Esophagus muscularis mucosa (tissue), 4 donors: Measurements from ENCODE around the gene RPL13. TPM values are rescaled to one million over a fixed set of nuclear protein-coding genes. Genes with fewer than 3 reads are reported as not detected.

ENCODE experiments used
- DNase-seq: peaks from one replicate; pipeline ENCODE4 v3.0.0-alpha.2; 2017; ENCODE audit errors: extremely low spot score
- H3K27ac ChIP-seq, 4 donors: fragments of 200-600 bp; sonication (generic); replicated peaks in 1 of 4; 1 replicate in 3 of 4; 2 replicates in 1 of 4; pipeline ENCODE4 v1.5.1; 2016 to 2019; ENCODE audit warnings: mild to moderate bottlenecking in 1 of 4
- H3K27me3 ChIP-seq, 4 donors: fragments of 200-600 bp; sonication (generic); one replicate each; pipeline versions ENCODE4 v1.5.1 to v1.6.0; 2016 to 2019
- H3K36me3 ChIP-seq, 4 donors: fragments of 200-600 bp; sonication (generic); one replicate each; pipeline ENCODE4 v1.5.1; 2016 to 2019
- H3K4me1 ChIP-seq, 4 donors: fragments of 200-600 bp; sonication (generic); one replicate each; pipeline ENCODE4 v1.5.1; 2016 to 2019
- H3K4me3 ChIP-seq, 4 donors: fragments of 200-600 bp; sonication (generic); 1 replicate in 2 of 4; 2 replicates in 2 of 4; pipeline ENCODE4 v1.5.1; 2016 to 2019; ENCODE audit warnings: mild to moderate bottlenecking in 4 of 4, moderate library complexity in 1 of 4
- H3K9me3 ChIP-seq, 4 donors: fragments of 200-600 bp; sonication (generic); 1 replicate in 3 of 4; 2 replicates in 1 of 4; pipeline ENCODE4 v1.5.1; 2016 to 2019
- EP300 ChIP-seq: sonication (generic); formaldehyde crosslinking; IDR thresholded peaks from one replicate; pipeline ENCODE4 v1.6.1; 2017; ENCODE audit warnings: antibody characterized with exemption
- POLR2A ChIP-seq: fragments of 450-650 bp; IDR thresholded peaks from one replicate; pipeline ENCODE4 v1.6.1; 2017; ENCODE audit warnings: antibody characterized with exemption, moderate library complexity, mild to moderate bottlenecking, low read depth
- POLR2AphosphoS5 ChIP-seq, 2 donors: sonication (generic); formaldehyde crosslinking; IDR thresholded peaks; one replicate each; pipeline ENCODE4 v1.6.1; 2017; ENCODE audit warnings: antibody characterized with exemption in 2 of 2
- WGBS: methylation state at CpG from one replicate; pipeline ENCODE4 v1.1.5; 2018; 5-methylcytosine and 5-hydroxymethylcytosine counted together
- intact Hi-C: fragments of 100-400 bp; cut with DNase I; formaldehyde crosslinking; loops from one replicate; pipeline ENCODE4 v1.15.1; 2023
- total RNA-seq, 4 donors: library from RNA; depleted of rRNA; stranded (reverse); fragments of >200 nt; gene quantifications; one replicate each; pipeline versions ENCODE4 v1.1.0 to v1.2.1, GENCODE V29; 2016
- TF ChIP-seq, protein P1 (sequence below), 3 experiments: fragments of 200-600 bp in 2 of 3; fragments of 450-650 bp in 1 of 3; sonication (generic) in 2 of 3; IDR thresholded peaks; one replicate each; pipeline ENCODE4 v1.5.1; 2017 to 2019; ENCODE audit warnings: antibody characterized with exemption in 3 of 3, mild to moderate bottlenecking in 2 of 3, moderate library complexity in 1 of 3

RPL13 gene
- total RNA-seq, 4 donors from 2014 or later: 4,039 to 6,804 (median 5,312) TPM

- intact Hi-C loops: no loop called here
- peaks cover 0 to 74% (median 0%) of the 10 kb centered on the region in 4 donors for H3K27me3 ChIP-seq
- H3K36me3 ChIP-seq: no peaks in the 10 kb centered on the region
- 80% methylated on average over 32 of the region's 32 CpGs for WGBS
- TF ChIP-seq EP300: no peak
- TF ChIP-seq POLR2A: no peak
- TF ChIP-seq, protein P1, sequence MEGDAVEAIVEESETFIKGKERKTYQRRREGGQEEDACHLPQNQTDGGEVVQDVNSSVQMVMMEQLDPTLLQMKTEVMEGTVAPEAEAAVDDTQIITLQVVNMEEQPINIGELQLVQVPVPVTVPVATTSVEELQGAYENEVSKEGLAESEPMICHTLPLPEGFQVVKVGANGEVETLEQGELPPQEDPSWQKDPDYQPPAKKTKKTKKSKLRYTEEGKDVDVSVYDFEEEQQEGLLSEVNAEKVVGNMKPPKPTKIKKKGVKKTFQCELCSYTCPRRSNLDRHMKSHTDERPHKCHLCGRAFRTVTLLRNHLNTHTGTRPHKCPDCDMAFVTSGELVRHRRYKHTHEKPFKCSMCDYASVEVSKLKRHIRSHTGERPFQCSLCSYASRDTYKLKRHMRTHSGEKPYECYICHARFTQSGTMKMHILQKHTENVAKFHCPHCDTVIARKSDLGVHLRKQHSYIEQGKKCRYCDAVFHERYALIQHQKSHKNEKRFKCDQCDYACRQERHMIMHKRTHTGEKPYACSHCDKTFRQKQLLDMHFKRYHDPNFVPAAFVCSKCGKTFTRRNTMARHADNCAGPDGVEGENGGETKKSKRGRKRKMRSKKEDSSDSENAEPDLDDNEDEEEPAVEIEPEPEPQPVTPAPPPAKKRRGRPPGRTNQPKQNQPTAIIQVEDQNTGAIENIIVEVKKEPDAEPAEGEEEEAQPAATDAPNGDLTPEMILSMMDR (IDR thresholded peaks at IDR 0.05): no peak
- no peak for TF ChIP-seq POLR2AphosphoS5 (IDR thresholded peaks at IDR 0.05)
- no peak for DNase-seq
- H3K27ac ChIP-seq: no peak overlapping the region
- no peak overlapping the region for H3K4me3 ChIP-seq
- H3K9me3 ChIP-seq: no peaks in the 10 kb centered on the region
- H3K4me1 ChIP-seq: peaks cover 0 to 1% (median 0%) of the 10 kb centered on the region in 4 donors
Observed at GRCh38 chr16:89607937-89608740, 47.7 kb downstream of the RPL13 start.

- Histone ChIP-seq H3K4me3 (no peak overlapping the region), H3K27me3 (peaks cover 0 to 80% (median 1%) of the 10 kb centered on the region in 4 donors), H3K27ac (no peak overlapping the region), H3K36me3 (no peaks in the 10 kb centered on the region), H3K4me1 (peaks cover 0 to under 1% (median 0%) of the 10 kb centered on the region in 4 donors), H3K9me3 (no peaks in the 10 kb centered on the region)
- intact Hi-C loops: no loop called here
- no peak for DNase-seq
- TF ChIP-seq POLR2A: no peak
- TF ChIP-seq EP300: no peak
- WGBS: 82% methylated on average over 1 of the region's 1 CpG
Observed at GRCh38 chr16:89610108-89610453, 49.6 kb downstream of the RPL13 start.

GRCh38 chr16:89612415-89613166 is 52.1 kb downstream of the RPL13 start:
- Histone ChIP-seq H3K9me3 (no peaks in the 10 kb centered on the region), H3K4me3 (no peak overlapping the region), H3K36me3 (no peaks in the 10 kb centered on the region), H3K27me3 (peaks cover 0 to 89% (median 7%) of the 10 kb centered on the region in 4 donors), H3K4me1 (peaks cover 0 to 7% (median 0%) of the 10 kb centered on the region in 4 donors), H3K27ac (no peak overlapping the region)
- WGBS: 83% methylated on average over 20 of the region's 20 CpGs
- TF ChIP-seq POLR2AphosphoS5 (IDR thresholded peaks at IDR 0.05): no peak
- TF ChIP-seq, protein P1 (IDR thresholded peaks at IDR 0.05): no peak
- no peak for TF ChIP-seq POLR2A
- TF ChIP-seq EP300: no peak
- no peak for DNase-seq
- intact Hi-C loops: no loop called here

- no peak for DNase-seq
- WGBS: 73% methylated on average over 11 of the region's 19 CpGs
- Histone ChIP-seq H3K9me3 (no peaks in the 10 kb centered on the region), H3K36me3 (no peaks in the 10 kb centered on the region), H3K4me1 (peaks cover 0 to 7% (median 0%) of the 10 kb centered on the region in 4 donors), H3K4me3 (no peak within 1 kb of the TSS), H3K27ac (no peak within 1 kb of the TSS), H3K27me3 (peaks cover 0 to 90% (median 7%) of the 10 kb centered on the region in 4 donors)
- intact Hi-C loops: no loop called here
- TF ChIP-seq POLR2A (no peak), EP300 (no peak), POLR2AphosphoS5 (IDR thresholded peaks at IDR 0.05) (no peak)
- TF ChIP-seq, protein P1 (IDR thresholded peaks at IDR 0.05): no peak
Observed at GRCh38 chr16:89613231-89613953, 52.9 kb downstream of the RPL13 start, which contains the start of gene DPEP1. Gene DPEP1, plus strand, starts transcription at chr16:89613642. Its CDS starts 16,769 bp downstream, at chr16:89630411.
